Tibial artery (tissue), 4 donors: ENCODE results near the gene LRRFIP1.

Source experiments
- DNase-seq, 2 donors: peaks; one replicate each; pipeline ENCODE4 v3.0.0-alpha.2; 2019
- H3K27ac ChIP-seq, 2 donors: fragments of 200-600 bp; sonication (generic) in 1 of 2; 1 replicate in 1 of 2; 2 replicates in 1 of 2; pipeline ENCODE4 v1.5.1; 2018 to 2019; ENCODE audit warnings: mild to moderate bottlenecking in 1 of 2
- H3K27me3 ChIP-seq, 2 donors: fragments of 200-600 bp; sonication (generic) in 1 of 2; one replicate each; pipeline versions ENCODE4 v1.5.1 to v1.6.0; 2016 to 2019
- H3K36me3 ChIP-seq, 3 donors: fragments of 200-600 bp; sonication (generic) in 2 of 3; one replicate each; pipeline ENCODE4 v1.5.1; 2016 to 2019; ENCODE audit warnings: mild to moderate bottlenecking in 2 of 3
- H3K4me1 ChIP-seq, 4 donors: fragments of 200-600 bp; sonication (generic) in 2 of 4; 1 replicate in 3 of 4; 2 replicates in 1 of 4; pipeline ENCODE4 v1.5.1; 2016 to 2019
- H3K4me3 ChIP-seq, 2 donors: fragments of 200-600 bp; sonication (generic) in 1 of 2; 1 replicate in 1 of 2; 2 replicates in 1 of 2; pipeline ENCODE4 v1.5.1; 2018 to 2019; ENCODE audit warnings: mild to moderate bottlenecking in 2 of 2
- H3K9me3 ChIP-seq, 3 donors: fragments of 200-600 bp; sonication (generic) in 1 of 3; one replicate each; pipeline ENCODE4 v1.5.1; 2016 to 2019
- intact Hi-C: fragments of 100-400 bp; cut with DNase I; formaldehyde crosslinking; loops from one replicate; pipeline ENCODE4 v1.15.0; 2023; ENCODE audit warnings: low total_unique reads
- TF ChIP-seq, protein P1 (sequence below), 2 experiments: fragments of 200-600 bp in 1 of 2; fragments of 450-650 bp in 1 of 2; IDR thresholded peaks; one replicate each; pipeline ENCODE4 v1.5.1; 2017 to 2019; ENCODE audit warnings: antibody characterized with exemption in 2 of 2, mild to moderate bottlenecking in 1 of 2, moderate library complexity in 1 of 2

LRRFIP1 gene, protein sequence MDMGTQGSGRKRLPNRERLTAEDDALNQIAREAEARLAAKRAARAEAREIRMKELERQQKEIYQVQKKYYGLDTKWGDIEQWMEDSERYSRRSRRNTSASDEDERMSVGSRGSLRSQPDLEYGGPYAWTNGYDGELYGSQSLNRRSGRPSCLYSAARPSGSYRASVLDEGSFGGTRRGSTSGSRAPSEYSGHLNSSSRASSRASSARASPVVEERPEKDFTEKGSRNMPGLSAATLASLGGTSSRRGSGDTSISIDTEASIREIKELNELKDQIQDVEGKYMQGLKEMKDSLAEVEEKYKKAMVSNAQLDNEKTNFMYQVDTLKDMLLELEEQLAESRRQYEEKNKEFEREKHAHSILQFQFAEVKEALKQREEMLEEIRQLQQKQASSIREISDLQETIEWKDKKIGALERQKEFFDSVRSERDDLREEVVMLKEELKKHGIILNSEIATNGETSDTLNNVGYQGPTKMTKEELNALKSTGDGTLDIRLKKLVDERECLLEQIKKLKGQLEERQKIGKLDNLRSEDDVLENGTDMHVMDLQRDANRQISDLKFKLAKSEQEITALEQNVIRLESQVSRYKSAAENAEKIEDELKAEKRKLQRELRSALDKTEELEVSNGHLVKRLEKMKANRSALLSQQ

DNA sequence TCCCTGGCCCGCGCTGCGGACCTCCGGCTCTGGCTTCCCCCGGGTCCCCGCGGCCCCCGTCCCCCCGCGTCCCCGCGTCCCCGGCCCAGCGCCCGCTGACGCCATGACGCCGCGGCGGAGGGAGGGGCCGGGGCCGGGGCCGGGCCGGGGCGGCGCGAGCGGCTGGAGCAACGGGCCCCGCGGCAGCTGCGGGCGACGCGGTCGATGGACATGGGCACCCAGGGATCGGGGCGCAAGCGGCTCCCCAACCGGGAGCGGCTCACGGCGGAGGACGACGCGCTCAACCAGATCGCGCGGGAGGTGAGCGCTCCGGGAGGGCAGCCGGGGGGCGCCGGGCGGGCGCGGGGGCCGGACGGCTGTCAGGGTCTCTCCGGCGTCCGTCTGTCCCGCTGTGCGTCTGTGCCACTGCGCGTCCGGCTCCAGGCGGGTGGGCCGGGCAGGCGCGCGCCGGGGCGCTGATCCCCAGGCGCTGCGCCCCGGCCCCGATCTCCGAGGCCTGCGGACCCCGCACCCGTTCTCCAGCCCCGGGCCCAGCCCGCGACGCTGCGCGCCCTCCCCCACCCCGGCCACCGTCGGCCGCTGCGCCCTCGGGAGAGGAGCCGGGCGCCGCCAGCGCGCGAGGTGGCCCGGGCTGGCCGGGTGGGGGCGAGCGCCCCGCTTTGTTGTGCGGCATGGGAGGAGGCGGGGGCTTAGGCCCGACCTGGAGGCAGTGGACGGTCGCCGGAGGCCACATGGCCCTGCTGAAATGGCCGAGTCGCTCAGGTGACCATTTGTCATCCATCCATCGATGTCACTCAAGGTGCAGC, at the start of gene LRRFIP1:
Gene LRRFIP1 (plus strand): TSS at position 147 of the 806 bp plus-strand sequence. CDS start 58 bp downstream, at position 205.
- peaks cover 0 to 5% (median 0%) of the 10 kb centered on the region in 3 donors for H3K36me3 ChIP-seq
- no peaks in the 10 kb centered on the region for H3K9me3 ChIP-seq
- DNase-seq, result no peak
- H3K27ac ChIP-seq, result peak within 1 kb of the TSS; percentile 90 to 95
- H3K4me1 ChIP-seq, result peaks cover 0 to 63% (median 38%) of the 10 kb centered on the region in 4 donors
- intact Hi-C loops, result no loop called here
- TF ChIP-seq, protein P1, sequence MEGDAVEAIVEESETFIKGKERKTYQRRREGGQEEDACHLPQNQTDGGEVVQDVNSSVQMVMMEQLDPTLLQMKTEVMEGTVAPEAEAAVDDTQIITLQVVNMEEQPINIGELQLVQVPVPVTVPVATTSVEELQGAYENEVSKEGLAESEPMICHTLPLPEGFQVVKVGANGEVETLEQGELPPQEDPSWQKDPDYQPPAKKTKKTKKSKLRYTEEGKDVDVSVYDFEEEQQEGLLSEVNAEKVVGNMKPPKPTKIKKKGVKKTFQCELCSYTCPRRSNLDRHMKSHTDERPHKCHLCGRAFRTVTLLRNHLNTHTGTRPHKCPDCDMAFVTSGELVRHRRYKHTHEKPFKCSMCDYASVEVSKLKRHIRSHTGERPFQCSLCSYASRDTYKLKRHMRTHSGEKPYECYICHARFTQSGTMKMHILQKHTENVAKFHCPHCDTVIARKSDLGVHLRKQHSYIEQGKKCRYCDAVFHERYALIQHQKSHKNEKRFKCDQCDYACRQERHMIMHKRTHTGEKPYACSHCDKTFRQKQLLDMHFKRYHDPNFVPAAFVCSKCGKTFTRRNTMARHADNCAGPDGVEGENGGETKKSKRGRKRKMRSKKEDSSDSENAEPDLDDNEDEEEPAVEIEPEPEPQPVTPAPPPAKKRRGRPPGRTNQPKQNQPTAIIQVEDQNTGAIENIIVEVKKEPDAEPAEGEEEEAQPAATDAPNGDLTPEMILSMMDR (IDR thresholded peaks at IDR 0.05), result no peak
- H3K27me3 ChIP-seq, result no peaks in the 10 kb centered on the region
- peak within 1 kb of the TSS; percentile 88 to 90 for H3K4me3 ChIP-seq

DNA sequence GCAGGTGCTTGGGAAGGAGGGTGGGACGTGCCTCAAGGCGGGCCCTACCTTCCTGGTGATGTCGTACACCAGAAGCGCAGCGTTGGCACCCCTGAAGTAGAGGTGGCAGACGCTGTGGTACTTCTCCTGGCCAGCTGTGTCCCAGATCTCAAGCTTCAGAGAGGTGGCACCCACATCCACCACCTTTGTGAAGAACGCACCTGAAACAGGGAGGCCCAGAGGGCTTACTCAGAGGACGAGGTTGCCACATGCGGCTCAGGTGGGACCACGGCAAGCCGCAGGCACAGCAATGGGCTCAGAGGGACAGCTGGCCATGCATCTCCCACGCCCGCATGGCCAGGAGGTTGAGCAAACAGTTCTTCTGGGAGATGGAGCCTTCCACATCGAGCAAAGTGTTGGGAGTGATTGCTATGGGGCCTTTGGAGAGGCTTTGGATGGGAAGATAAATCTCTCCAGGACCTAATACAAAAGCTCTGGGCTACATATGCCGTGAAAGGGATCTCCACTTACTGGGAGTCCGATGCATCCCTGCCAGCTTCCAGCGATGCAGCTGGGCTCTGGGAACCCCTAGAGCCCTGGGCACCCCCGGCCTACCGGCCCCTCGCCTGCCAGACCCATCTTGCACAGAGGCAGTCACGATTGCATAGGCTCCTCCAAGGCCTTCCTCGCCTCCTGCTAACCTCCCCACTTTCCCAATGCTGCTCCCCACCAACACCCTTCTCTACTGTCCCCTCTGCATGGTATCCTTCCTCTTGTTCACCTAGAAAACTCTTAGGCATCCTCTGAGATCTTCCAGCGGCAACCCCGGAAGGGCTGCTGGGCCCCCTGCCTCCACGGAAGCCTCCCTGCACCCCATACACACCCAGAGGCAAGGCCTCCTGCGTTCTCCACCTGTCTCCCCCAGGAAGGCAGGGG, 49.2 kb upstream of the LRRFIP1 start:
- TF ChIP-seq, protein P1 (IDR thresholded peaks at IDR 0.05), result no peak
- peaks cover 0 to 24% (median 15%) of the 10 kb centered on the region in 4 donors for H3K4me1 ChIP-seq
- intact Hi-C loops, result loop anchor here (10.0 kb wide), 2 partner anchors 423 to 453 kb away; no protein-coding TSS in a partner anchor
- H3K9me3 ChIP-seq, result no peaks in the 10 kb centered on the region
- DNase-seq, result no peak
- H3K27me3 ChIP-seq, result no peaks in the 10 kb centered on the region
- no peak overlapping the region for H3K27ac ChIP-seq
- H3K36me3 ChIP-seq, result peaks cover 0 to 4% (median 0%) of the 10 kb centered on the region in 3 donors
- H3K4me3 ChIP-seq, result no peak overlapping the region

DNA sequence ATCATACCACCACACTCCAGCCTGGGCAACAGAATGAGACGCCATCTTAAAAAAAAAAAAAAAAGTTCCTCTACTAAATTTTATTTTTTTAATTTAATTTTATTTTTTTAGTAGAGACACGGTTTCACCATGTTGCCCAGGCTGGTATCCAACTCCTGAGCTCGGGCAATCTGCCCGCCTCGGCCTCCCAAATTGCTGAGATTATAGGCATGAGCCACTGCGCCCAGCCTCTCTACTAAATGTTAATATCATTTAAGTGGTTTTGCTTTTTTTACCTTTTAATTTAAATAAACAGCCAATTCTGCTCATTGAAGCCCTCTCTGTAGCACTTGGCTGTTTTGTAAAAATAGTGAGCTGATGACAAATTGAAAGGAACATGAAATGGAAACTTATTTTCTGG, 46.1 kb upstream of the LRRFIP1 start:
- Histone ChIP-seq H3K36me3 (peaks cover 0 to 4% (median 0%) of the 10 kb centered on the region in 3 donors), H3K4me3 (no peak overlapping the region), H3K9me3 (no peaks in the 10 kb centered on the region), H3K27me3 (no peaks in the 10 kb centered on the region), H3K27ac (peak overlapping the region; percentile 72 to 76), H3K4me1 (peaks cover 0 to 18% (median 13%) of the 10 kb centered on the region in 4 donors)
- intact Hi-C loops, result no loop called here
- no peak for DNase-seq
- TF ChIP-seq, protein P1 (IDR thresholded peaks at IDR 0.05), result no peak

DNA sequence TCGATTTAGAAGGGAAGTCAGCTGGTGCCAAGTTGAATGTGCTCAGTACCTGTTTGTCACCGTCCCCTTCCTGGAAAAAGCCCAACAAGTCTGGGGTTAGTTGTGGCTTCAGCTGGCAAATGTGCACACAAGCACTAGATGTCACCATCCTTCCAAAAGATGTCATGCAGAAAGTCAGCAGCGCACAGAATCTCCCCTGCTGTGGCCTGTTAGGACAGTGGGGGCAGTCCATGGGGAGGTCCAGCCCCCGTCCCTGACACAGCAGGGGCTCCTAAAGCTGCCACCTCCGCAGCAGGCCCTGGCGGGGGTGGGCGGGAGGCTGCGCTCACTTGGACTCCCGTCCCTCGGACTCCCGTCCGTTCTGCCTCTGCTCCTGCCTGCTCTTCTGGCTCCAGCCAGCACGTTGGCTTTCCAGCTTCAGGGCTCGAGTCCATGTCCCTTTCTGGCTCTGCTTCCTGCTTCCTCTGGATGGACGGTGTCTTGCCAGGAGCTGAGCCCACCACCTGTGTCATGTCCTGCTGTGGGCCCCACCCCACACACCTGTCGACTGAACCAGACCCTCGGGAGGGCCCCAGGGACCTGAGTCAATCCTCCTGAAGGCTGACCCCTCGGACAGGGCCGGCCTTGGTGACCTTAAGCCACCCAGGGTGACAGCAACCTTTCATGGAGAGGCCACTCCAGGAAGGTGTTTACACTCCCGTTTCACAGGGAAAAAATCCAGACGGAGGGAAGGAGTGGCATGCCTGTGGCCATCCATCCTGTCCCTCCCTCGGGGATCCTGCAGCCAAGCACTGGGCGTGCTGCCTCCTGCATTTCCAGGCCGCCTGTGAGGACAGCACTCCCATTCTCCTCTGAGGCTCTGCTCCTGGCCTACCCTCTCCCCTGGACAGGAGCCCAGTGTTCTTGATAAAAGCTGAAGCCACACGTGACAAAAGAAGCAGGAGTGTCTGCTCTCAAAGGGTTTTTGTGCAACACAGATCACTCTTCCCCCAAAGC, 45.3 kb upstream of the LRRFIP1 start:
- Histone ChIP-seq H3K4me3 (peak overlapping the region; percentile 29 to 42), H3K27me3 (no peaks in the 10 kb centered on the region), H3K36me3 (peaks cover 0 to 1% (median 0%) of the 10 kb centered on the region in 3 donors), H3K4me1 (peaks cover 0 to 18% (median 13%) of the 10 kb centered on the region in 4 donors), H3K27ac (peak overlapping the region; percentile 72 to 76), H3K9me3 (no peaks in the 10 kb centered on the region)
- DNase-seq, result peak; percentile 70 to 87
- intact Hi-C loops, result no loop called here
- TF ChIP-seq, protein P1 (IDR thresholded peaks at IDR 0.05), result peak; percentile 48 to 50
